Fibroblast of lung (primary cell): Measurements from ENCODE around the gene EFNB3. TPM values are rescaled to one million over a fixed set of nuclear protein-coding genes. Genes with fewer than 3 reads are reported as not detected.
A peak's percentile ranks its signal among the peaks of the same experiment; 100 is the strongest.

Source experiments
- DNase-seq, 2 donors: peaks; one replicate each; pipeline versions ENCODE4 v3.0.0 to v3.0.0-alpha.2; 2010; ENCODE audit warnings: low read depth in 2 of 2
- H2AFZ ChIP-seq: 2 replicates; pipeline ENCODE4 v1.5.1; 2012; ENCODE audit warnings: low read length, control low read depth, inconsistent platforms
- H3K27ac ChIP-seq: 2 replicates; pipeline ENCODE4 v1.5.1; 2011; ENCODE audit warnings: low read length, control low read depth; ENCODE audit not compliant: insufficient read depth
- H3K27me3 ChIP-seq: 2 replicates; pipeline ENCODE4 v1.5.1; 2011; ENCODE audit warnings: mild to moderate bottlenecking, low read length; ENCODE audit not compliant: control insufficient read depth, insufficient read depth
- H3K36me3 ChIP-seq: 2 replicates; pipeline ENCODE4 v1.5.1; 2011; ENCODE audit warnings: low read length; ENCODE audit not compliant: control insufficient read depth, insufficient read depth
- H3K4me1 ChIP-seq: 2 replicates; pipeline ENCODE4 v1.5.1; 2011; ENCODE audit warnings: low read length; ENCODE audit not compliant: control insufficient read depth, insufficient read depth; ENCODE audit errors: extremely low read depth
- H3K4me2 ChIP-seq: 2 replicates; pipeline ENCODE4 v1.5.1; 2011; ENCODE audit warnings: low read length, control low read depth; ENCODE audit not compliant: insufficient read depth; ENCODE audit errors: extremely low read depth
- H3K4me3 ChIP-seq, 4 experiments: fragments of 200-600 bp in 1 of 4; sonication (generic) in 1 of 4; replicated peaks in 1 of 4; 2 replicates each; pipeline ENCODE4 v1.5.1; 2011 to 2016; ENCODE audit warnings: low read length in 4 of 4, low read depth in 3 of 4, mild to moderate bottlenecking in 3 of 4, control low read depth in 2 of 4, inconsistent platforms in 1 of 4, mixed read lengths in 1 of 4; ENCODE audit not compliant: insufficient read depth in 1 of 4; ENCODE audit errors: control extremely low read depth in 1 of 4
- H3K79me2 ChIP-seq: 2 replicates; pipeline ENCODE4 v1.5.1; 2012; ENCODE audit warnings: mild to moderate bottlenecking, low read length, inconsistent platforms; ENCODE audit not compliant: control insufficient read depth, insufficient read depth
- H3K9ac ChIP-seq: 2 replicates; pipeline ENCODE4 v1.5.1; 2011; ENCODE audit warnings: mild to moderate bottlenecking, low read length, control low read depth; ENCODE audit not compliant: insufficient read depth
- H3K9me3 ChIP-seq: 2 replicates; pipeline ENCODE4 v1.5.1; 2012; ENCODE audit warnings: low read depth, low read length; ENCODE audit not compliant: control insufficient read depth, insufficient read depth
- H4K20me1 ChIP-seq: 2 replicates; pipeline ENCODE4 v1.5.1; 2011; ENCODE audit warnings: low read length; ENCODE audit not compliant: control insufficient read depth, insufficient read depth; ENCODE audit errors: extremely low read depth
- EZH2 ChIP-seq: IDR thresholded peaks from 2 replicates; pipeline ENCODE4 v1.5.1; 2012; ENCODE audit warnings: low read length, control low read depth, mild to moderate bottlenecking; ENCODE audit errors: missing control alignments
- polyA plus RNA-seq, 2 donors: library from polyadenylated mRNA; depleted of rRNA in 1 of 2; stranded (reverse) in 1 of 2; unstranded in 1 of 2; fragments of >200 nt; gene quantifications; 2 replicates each; pipeline ENCODE4 v1.2.1, GENCODE V29; 2011 to 2012; ENCODE audit warnings: missing spikeins in 1 of 2
- total RNA-seq: library from RNA; depleted of rRNA; stranded (reverse); fragments of >200 nt; gene quantifications from 2 replicates; pipeline ENCODE4 v1.2.1, GENCODE V29; 2014
- TF ChIP-seq, protein P1 (sequence below), 2 donors: IDR thresholded peaks in 1 of 2; conservative IDR thresholded peaks in 1 of 2; 1 replicate in 1 of 2; 2 replicates in 1 of 2; pipeline ENCODE4 v1.5.1; 2011 to 2012; ENCODE audit warnings: low read length in 2 of 2, control low read depth in 1 of 2, inconsistent platforms in 1 of 2, low read depth in 1 of 2, mild to moderate bottlenecking in 1 of 2

The EFNB3 gene
- total and polyA plus RNA-seq, 2 donors (not counting 1 experiment from before 2014, with no cell fraction given) = 0.33 to 3.7 TPM

DNA sequence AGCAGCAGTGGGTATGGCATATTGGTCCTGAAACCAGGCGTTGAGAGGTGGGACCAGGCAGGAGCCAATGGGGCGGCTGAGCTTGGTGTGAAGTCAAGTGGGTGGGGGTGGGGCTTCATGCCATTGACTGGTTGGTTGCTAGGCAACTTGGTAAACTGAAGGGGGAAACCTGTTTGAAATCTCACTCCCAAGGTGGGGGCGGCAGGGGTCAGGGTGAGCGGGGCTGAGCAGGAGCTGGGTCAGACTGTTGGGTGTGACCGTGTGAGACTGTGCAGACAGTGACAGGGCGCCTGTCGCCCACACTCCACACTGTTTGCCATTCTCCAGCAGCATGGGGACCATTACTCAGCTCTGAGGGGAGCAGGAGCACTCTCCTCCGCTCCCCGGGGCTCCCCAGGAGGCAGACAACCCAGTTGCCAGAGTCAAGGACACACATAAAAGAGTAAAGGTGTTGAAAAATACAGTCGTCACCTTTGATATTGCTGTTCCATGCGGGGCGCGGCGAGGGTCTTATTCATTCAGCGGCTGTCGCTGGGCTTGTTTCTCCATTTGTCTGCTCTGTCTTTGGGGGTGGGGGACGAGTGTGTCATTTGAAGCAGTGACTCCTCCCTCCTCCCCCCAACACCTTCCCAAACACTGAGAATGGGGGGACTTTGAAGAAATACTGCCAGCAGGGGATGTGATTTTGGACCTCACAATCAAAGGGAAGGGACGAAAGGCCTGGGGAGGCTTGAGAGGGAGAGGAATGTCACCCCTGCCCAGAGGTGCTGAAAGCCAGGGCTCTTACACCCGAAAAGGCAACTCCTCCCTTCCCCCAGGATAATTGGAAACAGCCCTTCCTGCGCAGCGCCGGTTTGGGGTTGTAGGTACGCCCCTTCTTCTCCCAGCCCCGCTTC is 1.2 kb upstream of the EFNB3 start:
- no peak overlapping the region for H3K27ac ChIP-seq
- H3K36me3 ChIP-seq = peaks cover 2% of the 10 kb centered on the region
- no peaks in the 10 kb centered on the region for H3K79me2 ChIP-seq
- peaks cover 4% of the 10 kb centered on the region for H3K4me1 ChIP-seq
- H3K9me3 ChIP-seq = no peaks in the 10 kb centered on the region
- H3K9ac ChIP-seq = no peak overlapping the region
- H3K4me3 ChIP-seq = peak overlapping the region in 2 of 4 experiments; percentile 61 to 63
- no peak overlapping the region for H3K4me2 ChIP-seq
- H3K27me3 ChIP-seq = peaks cover 25% of the 10 kb centered on the region
- no peak overlapping the region for H2AFZ ChIP-seq
- H4K20me1 ChIP-seq = no peaks in the 10 kb centered on the region
- TF ChIP-seq, protein P1, sequence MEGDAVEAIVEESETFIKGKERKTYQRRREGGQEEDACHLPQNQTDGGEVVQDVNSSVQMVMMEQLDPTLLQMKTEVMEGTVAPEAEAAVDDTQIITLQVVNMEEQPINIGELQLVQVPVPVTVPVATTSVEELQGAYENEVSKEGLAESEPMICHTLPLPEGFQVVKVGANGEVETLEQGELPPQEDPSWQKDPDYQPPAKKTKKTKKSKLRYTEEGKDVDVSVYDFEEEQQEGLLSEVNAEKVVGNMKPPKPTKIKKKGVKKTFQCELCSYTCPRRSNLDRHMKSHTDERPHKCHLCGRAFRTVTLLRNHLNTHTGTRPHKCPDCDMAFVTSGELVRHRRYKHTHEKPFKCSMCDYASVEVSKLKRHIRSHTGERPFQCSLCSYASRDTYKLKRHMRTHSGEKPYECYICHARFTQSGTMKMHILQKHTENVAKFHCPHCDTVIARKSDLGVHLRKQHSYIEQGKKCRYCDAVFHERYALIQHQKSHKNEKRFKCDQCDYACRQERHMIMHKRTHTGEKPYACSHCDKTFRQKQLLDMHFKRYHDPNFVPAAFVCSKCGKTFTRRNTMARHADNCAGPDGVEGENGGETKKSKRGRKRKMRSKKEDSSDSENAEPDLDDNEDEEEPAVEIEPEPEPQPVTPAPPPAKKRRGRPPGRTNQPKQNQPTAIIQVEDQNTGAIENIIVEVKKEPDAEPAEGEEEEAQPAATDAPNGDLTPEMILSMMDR (conservative IDR thresholded peaks at IDR 0.05 in 1 of 2, IDR thresholded peaks at IDR 0.05 in 1 of 2; ENCODE audit: low read depth in 1 of 2, low read length in 2 of 2) = no peak
- no peak for TF ChIP-seq EZH2
- DNase-seq = peak; percentile 43 to 49

DNA sequence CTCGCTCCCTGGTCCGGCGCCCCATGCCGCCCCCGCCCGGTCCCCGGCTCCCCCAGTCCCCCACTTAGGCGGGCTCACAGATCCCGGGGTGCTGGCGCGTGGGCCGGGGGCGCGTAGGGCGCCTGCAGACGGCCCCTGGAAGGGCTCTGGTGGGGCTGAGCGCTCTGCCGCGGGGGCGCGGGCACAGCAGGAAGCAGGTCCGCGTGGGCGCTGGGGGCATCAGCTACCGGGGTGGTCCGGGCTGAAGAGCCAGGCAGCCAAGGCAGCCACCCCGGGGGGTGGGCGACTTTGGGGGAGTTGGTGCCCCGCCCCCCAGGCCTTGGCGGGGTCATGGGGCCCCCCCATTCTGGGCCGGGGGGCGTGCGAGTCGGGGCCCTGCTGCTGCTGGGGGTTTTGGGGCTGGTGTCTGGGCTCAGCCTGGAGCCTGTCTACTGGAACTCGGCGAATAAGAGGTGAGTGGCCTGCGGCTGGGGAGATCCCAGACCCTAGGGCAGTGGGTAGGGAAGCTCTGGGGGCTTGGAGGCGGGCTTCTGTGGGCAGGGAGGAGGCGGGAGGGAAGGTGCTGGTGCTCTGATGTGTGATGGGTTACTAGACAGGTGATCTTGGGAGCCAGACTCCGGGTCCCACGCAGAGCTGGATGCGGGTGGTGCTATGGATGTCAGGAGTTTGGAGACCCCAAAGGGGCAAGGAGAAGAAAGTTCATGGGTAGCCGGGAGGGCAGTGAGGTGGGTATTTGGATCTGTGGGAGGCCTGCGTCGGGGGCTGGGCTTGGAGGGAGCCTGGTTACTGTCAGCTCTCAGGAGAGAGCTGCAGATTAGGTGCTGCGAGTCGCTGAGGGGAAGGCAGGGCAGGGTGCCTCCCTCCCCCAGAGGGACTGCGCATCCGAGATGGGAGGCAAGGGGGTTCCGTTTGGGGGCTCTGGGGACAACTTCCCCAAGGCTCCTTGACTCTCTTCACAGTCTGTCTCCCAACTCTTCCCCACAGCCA is 560 bp downstream of the EFNB3 start:
- H4K20me1 ChIP-seq = no peaks in the 10 kb centered on the region
- peaks cover 4% of the 10 kb centered on the region for H3K4me1 ChIP-seq
- no peaks in the 10 kb centered on the region for H3K9me3 ChIP-seq
- H3K9ac ChIP-seq = no peak overlapping the region
- no peak overlapping the region for H2AFZ ChIP-seq
- H3K36me3 ChIP-seq = peaks cover 2% of the 10 kb centered on the region
- H3K79me2 ChIP-seq = no peaks in the 10 kb centered on the region
- peak overlapping the region in 1 of 4 experiments; percentile 63 for H3K4me3 ChIP-seq
- no peak overlapping the region for H3K4me2 ChIP-seq
- TF ChIP-seq, protein P1 (conservative IDR thresholded peaks at IDR 0.05 in 1 of 2, IDR thresholded peaks at IDR 0.05 in 1 of 2; ENCODE audit: low read depth in 1 of 2, low read length in 2 of 2) = no peak
- peak; percentile 92 for TF ChIP-seq EZH2
- H3K27ac ChIP-seq = no peak overlapping the region
- no peak for DNase-seq
- H3K27me3 ChIP-seq = peaks cover 25% of the 10 kb centered on the region
